IMR-90 (cell line): ENCODE data around the gene HSPB7. TPM values are rescaled to one million over a fixed set of nuclear protein-coding genes. Genes with fewer than 3 reads are reported as not detected.

Experiments
- ATAC-seq: fragments of 200-7000 bp; cut with Tn5 transposase; 2 replicates; pipeline ENCODE4 v1.9.1; 2020; ENCODE audit warnings: low read depth, mild to moderate bottlenecking, moderate library complexity
- BruUV-seq: library from RNA; stranded (reverse); fragments of 400-500 nt; replicated peaks from 2 replicates; lab custom pipeline; 2021; lab: Mats Ljungman, UMichigan
- CTCF ChIA-PET: fragments of 300-600 bp; formaldehyde crosslinking; extraction: SDS; loops from one replicate; lab custom pipeline; 2021; ENCODE audit warnings: antibody characterized with exemption; lab: Yijun Ruan, JAX
- POLR2A ChIA-PET: fragments of 300-600 bp; sonication (Branson Sonifier 250); formaldehyde crosslinking; loops from one replicate; lab custom pipeline; 2022; ENCODE audit warnings: antibody characterized with exemption; ENCODE audit not compliant: unreplicated experiment; lab: Charles Lee
- DNase-seq: peaks from one replicate; pipeline ENCODE4 v3.0.0; 2013
- H2AFZ ChIP-seq: replicated peaks from 2 replicates; pipeline ENCODE3; 2013; ENCODE audit warnings: low read length, mild to moderate bottlenecking; ENCODE audit not compliant: poor library complexity
- H2AK5ac ChIP-seq: 2 replicates; pipeline ENCODE4 v1.6.1; 2013; ENCODE audit warnings: low read depth, low read length, inconsistent platforms
- H2AK9ac ChIP-seq: replicated peaks from 2 replicates; pipeline ENCODE3; 2013; ENCODE audit warnings: mild to moderate bottlenecking, low read depth, low read length, moderate library complexity; ENCODE audit not compliant: poor library complexity
- H2BK120ac ChIP-seq: 2 replicates; pipeline ENCODE4 v1.6.1; 2013; ENCODE audit warnings: low read depth, low read length, inconsistent platforms
- H2BK15ac ChIP-seq: 3 replicates; pipeline ENCODE4 v1.6.1; 2013; ENCODE audit warnings: low read depth, low read length, inconsistent platforms
- H2BK20ac ChIP-seq: 2 replicates; pipeline ENCODE4 v1.6.1; 2013; ENCODE audit warnings: low read depth, mild to moderate bottlenecking, inconsistent platforms, low read length, moderate library complexity
- H2BK5ac ChIP-seq: 2 replicates; pipeline ENCODE4 v1.6.1; 2013; ENCODE audit warnings: mild to moderate bottlenecking, low read depth, low read length, inconsistent platforms; ENCODE audit not compliant: poor library complexity, severe bottlenecking
- H3K14ac ChIP-seq: replicated peaks from 2 replicates; pipeline ENCODE4 v1.6.1; 2013; ENCODE audit warnings: low read depth, low read length, inconsistent platforms
- H3K18ac ChIP-seq: 2 replicates; pipeline ENCODE4 v1.6.1; 2013; ENCODE audit warnings: low read depth, low read length, control low read depth
- H3K23ac ChIP-seq: 2 replicates; pipeline ENCODE4 v1.6.1; 2013; ENCODE audit warnings: low read depth, low read length, inconsistent platforms
- H3K27ac ChIP-seq: 2 replicates; pipeline ENCODE4 v1.5.1; 2013; ENCODE audit warnings: mild to moderate bottlenecking, control low read depth, low read length; ENCODE audit not compliant: insufficient read depth
- H3K27me3 ChIP-seq: 2 replicates; pipeline ENCODE4 v1.6.1; 2013; ENCODE audit warnings: low read length; ENCODE audit not compliant: control insufficient read depth, insufficient read depth
- H3K36me3 ChIP-seq: 2 replicates; pipeline ENCODE4 v1.6.1; 2013; ENCODE audit warnings: low read length, mixed read lengths; ENCODE audit not compliant: control insufficient read depth, insufficient read depth
- H3K4ac ChIP-seq: 2 replicates; pipeline ENCODE4 v1.6.1; 2013; ENCODE audit warnings: low read depth, low read length, inconsistent platforms
- H3K4me1 ChIP-seq: 2 replicates; pipeline ENCODE4 v1.6.1; 2013; ENCODE audit warnings: low read length, mixed read lengths; ENCODE audit not compliant: control insufficient read depth, insufficient read depth
- H3K4me2 ChIP-seq: 2 replicates; pipeline ENCODE4 v1.6.1; 2013; ENCODE audit warnings: low read depth, mild to moderate bottlenecking, control low read depth, low read length, moderate library complexity
- H3K4me3 ChIP-seq: 2 replicates; pipeline ENCODE4 v1.5.1; 2013; ENCODE audit warnings: low read depth, mild to moderate bottlenecking, control low read depth, low read length, moderate library complexity; ENCODE audit not compliant: insufficient read depth
- H3K56ac ChIP-seq: 2 replicates; pipeline ENCODE4 v1.6.1; 2013; ENCODE audit warnings: low read length, inconsistent platforms; ENCODE audit not compliant: insufficient read depth; ENCODE audit errors: extremely low read depth
- H3K79me1 ChIP-seq, 2 experiments: 2 replicates each; pipeline ENCODE4 v1.6.1; 2013; ENCODE audit warnings: low read length in 2 of 2, inconsistent platforms in 1 of 2, low read depth in 1 of 2
- H3K9ac ChIP-seq: 2 replicates; pipeline ENCODE4 v1.6.1; 2013; ENCODE audit warnings: low read depth, low read length, control low read depth
- H3K9me1 ChIP-seq: 2 replicates; pipeline ENCODE4 v1.6.1; 2013; ENCODE audit warnings: low read length, inconsistent platforms; ENCODE audit not compliant: insufficient read depth
- H3K9me3 ChIP-seq: 2 replicates; pipeline ENCODE4 v1.6.1; 2013; ENCODE audit warnings: low read length; ENCODE audit not compliant: control insufficient read depth, insufficient read depth
- H4K20me1 ChIP-seq: 2 replicates; pipeline ENCODE4 v1.6.1; 2013; ENCODE audit warnings: low read length, inconsistent platforms; ENCODE audit not compliant: insufficient read depth
- H4K5ac ChIP-seq: 2 replicates; pipeline ENCODE4 v1.6.1; 2013; ENCODE audit warnings: mild to moderate bottlenecking, low read depth, low read length, control low read depth
- H4K8ac ChIP-seq, 2 experiments: 2 replicates each; pipeline ENCODE4 v1.6.1; 2013; ENCODE audit warnings: low read depth in 2 of 2, low read length in 2 of 2, control low read depth in 1 of 2, inconsistent platforms in 1 of 2
- H4K91ac ChIP-seq: 2 replicates; pipeline ENCODE4 v1.6.1; 2013; ENCODE audit warnings: low read depth, low read length, inconsistent platforms; ENCODE audit not compliant: insufficient read depth
- BHLHE40 ChIP-seq: fragments of 150-350 bp; IDR thresholded peaks from 2 replicates; pipeline ENCODE4 v1.6.1; 2016; ENCODE audit warnings: mild to moderate bottlenecking, low read depth, low read length
- CHD1 ChIP-seq: IDR thresholded peaks from 2 replicates; pipeline ENCODE4 v1.6.1; 2012; ENCODE audit warnings: low read depth, low read length, improper control_type of control experiment
- ELK1 ChIP-seq: fragments of 150-350 bp; IDR thresholded peaks from 2 replicates; pipeline ENCODE4 v1.6.1; 2016; ENCODE audit warnings: low read depth, mild to moderate bottlenecking, low read length, moderate library complexity, borderline replicate concordance
- MXI1 ChIP-seq: IDR thresholded peaks from 2 replicates; pipeline ENCODE4 v1.6.1; 2012; ENCODE audit warnings: low read depth, mild to moderate bottlenecking, low read length, moderate library complexity, borderline replicate concordance
- RAD21 ChIP-seq: IDR thresholded peaks from 2 replicates; pipeline ENCODE4 v1.6.1; 2012; ENCODE audit warnings: low read length, improper control_type of control experiment
- SMC3 ChIP-seq: fragments of 150-350 bp; IDR thresholded peaks from 2 replicates; pipeline ENCODE4 v1.6.1; 2016; ENCODE audit warnings: low read depth, mild to moderate bottlenecking, antibody characterized with exemption, low read length, moderate library complexity
- WGBS, 2 experiments: methylation state at CpG; one replicate each; pipeline versions ENCODE4 v1.1.5 to v1.1.7; 2013; ENCODE audit warnings: missing lambda C conversion rate in 2 of 2; ENCODE audit not compliant: insufficient read length in 1 of 2; ENCODE audit errors: extremely low coverage in 2 of 2; 5-methylcytosine and 5-hydroxymethylcytosine counted together
- dilution Hi-C: fragments of 300-500 bp; cut with HindIII; formaldehyde crosslinking; loops from one replicate; pipeline ENCODE4 v1.14.3; 2018; ENCODE audit warnings: low sequenced_read_pairs; ENCODE audit not compliant: unreplicated experiment
- in situ Hi-C: fragments of 300-500 bp; cut with MboI; formaldehyde crosslinking; loops from 3 replicates; pipeline ENCODE4 v1.14.3; 2019; ENCODE audit warnings: low sequenced_read_pairs, inconsistent platforms, mixed read lengths
- intact Hi-C: fragments of 100-400 bp; cut with micrococcal nuclease; formaldehyde crosslinking; loops from 2 replicates; pipeline ENCODE4 v1.10.0; 2022
- polyA plus RNA-seq, 3 experiments: library from polyadenylated mRNA; depleted of rRNA; stranded (reverse); fragments of >200 nt; gene quantifications; 2 replicates each; pipeline ENCODE4 v1.2.3, GENCODE V29; 2012; ENCODE audit warnings: low replicate concordance in 1 of 3
- total RNA-seq: library from RNA; depleted of rRNA; stranded (reverse); fragments of >200 nt; gene quantifications from 2 replicates; pipeline ENCODE4 v1.2.3, GENCODE V29; 2012

Gene HSPB7
- total and polyA plus RNA-seq, 2 of the 4 experiments (the other 2 are of a cell fraction): 0.54 to 3.0 TPM

DNA sequence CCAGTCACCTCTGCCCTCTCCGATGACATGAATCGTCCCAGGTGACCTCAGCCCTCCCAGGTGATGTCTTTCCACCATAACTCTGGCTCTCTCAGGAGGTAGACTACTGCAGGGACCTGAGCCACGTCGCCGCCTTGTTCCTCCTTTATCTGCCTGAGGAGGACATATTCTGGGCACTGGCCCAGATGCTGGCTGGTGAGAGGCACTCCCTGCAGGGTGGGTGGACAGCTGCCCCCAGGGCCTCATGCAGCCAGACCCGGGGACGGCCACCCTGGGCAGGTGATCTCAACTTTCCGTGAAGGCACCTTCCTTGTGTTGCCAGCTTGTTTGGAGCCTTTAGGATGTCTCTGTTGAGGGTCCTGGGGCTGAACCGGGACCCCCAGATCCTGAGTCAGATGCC is 28.1 kb downstream of the HSPB7 start:
- Histone ChIP-seq H4K8ac (no peak overlapping the region), H3K79me1 (no peaks in the 10 kb centered on the region), H2AFZ (no peak overlapping the region), H2AK5ac (no peak overlapping the region), H3K4me1 (no peaks in the 10 kb centered on the region), H2BK120ac (no peak overlapping the region), H3K9ac (no peak overlapping the region), H4K20me1 (no peaks in the 10 kb centered on the region), H3K4me2 (no peak overlapping the region), H3K9me3 (no peaks in the 10 kb centered on the region), H3K36me3 (no peaks in the 10 kb centered on the region), H3K14ac (no peak overlapping the region), H3K23ac (no peak overlapping the region), H3K4me3 (no peak overlapping the region), H2BK15ac (no peak overlapping the region), H3K4ac (no peak overlapping the region), H3K27me3 (no peaks in the 10 kb centered on the region; the same call in 1 of the 2 replicates), H3K56ac (no peak overlapping the region), H4K5ac (no peak overlapping the region), H2BK5ac (no peak overlapping the region), H3K9me1 (no peaks in the 10 kb centered on the region), H2AK9ac (no peak overlapping the region), H3K27ac (no peak overlapping the region), H3K18ac (no peak overlapping the region), H2BK20ac (no peak overlapping the region), H4K91ac (no peak overlapping the region)
- BruUV-seq: no TSS peak
- in situ Hi-C loops (loop anchor here (10.0 kb wide), 1 partner anchor 55 kb away; no protein-coding TSS in a partner anchor), dilution Hi-C loops (no loop called here), intact Hi-C loops (no loop called here)
- TF ChIP-seq CHD1 (no peak), ELK1 (no peak), MXI1 (no peak), SMC3 (no peak), RAD21 (no peak), BHLHE40 (no peak)
- ChIA-PET POLR2A (no interaction called here), CTCF (no interaction called here)
- WGBS, 2 experiments: 100% methylated on average over 1 of the region's 9 CpGs; no CpG with 5 or more reads in 1 of the 2 experiments
- ATAC-seq (no peak), DNase-seq (no peak)
